ENCODE results near the gene C2orf74. TPM values are rescaled to one million over a fixed set of nuclear protein-coding genes. Genes with fewer than 3 reads are reported as not detected.

C2orf74 gene
- total RNA-seq, 1 experiment from 2014 or later = 7.7 TPM

- Histone ChIP-seq H3K36me3 (ENCODE audit: control insufficient read depth, insufficient read depth, low read length) (no peaks in the 10 kb centered on the region), H3K27ac (ENCODE audit: low read length) (no peak overlapping the region), H3K9me3 (ENCODE audit: control insufficient read depth, insufficient read depth, low read depth, low read length) (no peaks in the 10 kb centered on the region), H3K4me1 (ENCODE audit: control insufficient read depth, insufficient read depth, low read length) (peaks cover 23% of the 10 kb centered on the region), H3K4me3 (ENCODE audit: low read depth in 2 of 2, low read length in 2 of 2) (no peak overlapping the region), H3K27me3 (ENCODE audit: control insufficient read depth, insufficient read depth, low read length) (no peaks in the 10 kb centered on the region)
- no peak for TF ChIP-seq TCF7L2 (IDR thresholded peaks at IDR 0.05; ENCODE audit: low read depth, low read length)
- TF ChIP-seq SIN3A (IDR thresholded peaks at IDR 0.05; ENCODE audit: borderline replicate concordance, insufficient read depth, low read depth, low read length) = no peak
- no peak for TF ChIP-seq REST (IDR thresholded peaks at IDR 0.05; ENCODE audit: insufficient read depth in 1 of 2, low read depth in 2 of 2, low read length in 1 of 2)
- TF ChIP-seq CTCF (IDR thresholded peaks at IDR 0.05) = no peak
- TF ChIP-seq POLR2AphosphoS5 (IDR thresholded peaks at IDR 0.05; ENCODE audit: low read depth, low read length) = no peak
- no peak for DNase-seq (ENCODE audit: low read depth, low spot score)
- BruUV-seq (replicated peaks) = no TSS peak
- ChIA-PET CTCF (no interaction called here), POLR2A (no interaction called here)
- ATAC-seq = no peak
- in situ Hi-C loops (cut with HindIII; ENCODE audit: low pct_unique_long_range_greater_than_20kb, low sequenced_read_pairs) = no loop called here
- intact Hi-C loops (cut with micrococcal nuclease; ENCODE audit: unreplicated experiment) = no loop called here
Observed at GRCh38 chr2:61175036-61175435, 13.0 kb downstream of the C2orf74 start.

GRCh38 chr2:61176755-61177726, 15.1 kb downstream of the C2orf74 start:
- intact Hi-C loops (cut with micrococcal nuclease; ENCODE audit: unreplicated experiment) = no loop called here

More at GRCh38 chr2:61176755-61177726, 15.1 kb downstream of the C2orf74 start:
- ChIA-PET POLR2A (interaction anchor here (0.6 to 1.4 kb wide), 3 partner anchors 9 to 614 kb away, joined by 3 to 5 read pairs (median 3); no protein-coding TSS in a partner anchor), CTCF (no interaction called here)
- Histone ChIP-seq H3K27me3 (ENCODE audit: control insufficient read depth, insufficient read depth, low read length) (no peaks in the 10 kb centered on the region), H3K9me3 (ENCODE audit: control insufficient read depth, insufficient read depth, low read depth, low read length) (no peaks in the 10 kb centered on the region), H3K4me1 (ENCODE audit: control insufficient read depth, insufficient read depth, low read length) (peaks cover 31% of the 10 kb centered on the region), H3K27ac (ENCODE audit: low read length) (peak overlapping the region; percentile 94), H3K4me3 (ENCODE audit: low read depth in 2 of 2, low read length in 2 of 2) (peak overlapping the region; percentile 67 to 87), H3K36me3 (ENCODE audit: control insufficient read depth, insufficient read depth, low read length) (peaks cover 3% of the 10 kb centered on the region; the same call in 1 of the 2 replicates)
- peak; percentile 58 for DNase-seq (ENCODE audit: low read depth, low spot score)
- peak; percentile 94 for ATAC-seq
- in situ Hi-C loops (cut with HindIII; ENCODE audit: low pct_unique_long_range_greater_than_20kb, low sequenced_read_pairs) = no loop called here
- TSS peak; percentile 89 for BruUV-seq (replicated peaks)
- TF ChIP-seq TCF7L2 (IDR thresholded peaks at IDR 0.05; ENCODE audit: low read depth, low read length) (no peak), SIN3A (IDR thresholded peaks at IDR 0.05; ENCODE audit: borderline replicate concordance, insufficient read depth, low read depth, low read length) (peak; percentile 87; the same call in 1 of the 2 replicates), REST (IDR thresholded peaks at IDR 0.05; ENCODE audit: insufficient read depth in 1 of 2, low read depth in 2 of 2, low read length in 1 of 2) (peak in 1 of 2 experiments; percentile 60; a peak in 1 of 4 replicates), CTCF (IDR thresholded peaks at IDR 0.05) (no peak), POLR2AphosphoS5 (IDR thresholded peaks at IDR 0.05; ENCODE audit: low read depth, low read length) (peak; percentile 96)
